ENCODE data around the gene HLA-DMA.

DNA sequence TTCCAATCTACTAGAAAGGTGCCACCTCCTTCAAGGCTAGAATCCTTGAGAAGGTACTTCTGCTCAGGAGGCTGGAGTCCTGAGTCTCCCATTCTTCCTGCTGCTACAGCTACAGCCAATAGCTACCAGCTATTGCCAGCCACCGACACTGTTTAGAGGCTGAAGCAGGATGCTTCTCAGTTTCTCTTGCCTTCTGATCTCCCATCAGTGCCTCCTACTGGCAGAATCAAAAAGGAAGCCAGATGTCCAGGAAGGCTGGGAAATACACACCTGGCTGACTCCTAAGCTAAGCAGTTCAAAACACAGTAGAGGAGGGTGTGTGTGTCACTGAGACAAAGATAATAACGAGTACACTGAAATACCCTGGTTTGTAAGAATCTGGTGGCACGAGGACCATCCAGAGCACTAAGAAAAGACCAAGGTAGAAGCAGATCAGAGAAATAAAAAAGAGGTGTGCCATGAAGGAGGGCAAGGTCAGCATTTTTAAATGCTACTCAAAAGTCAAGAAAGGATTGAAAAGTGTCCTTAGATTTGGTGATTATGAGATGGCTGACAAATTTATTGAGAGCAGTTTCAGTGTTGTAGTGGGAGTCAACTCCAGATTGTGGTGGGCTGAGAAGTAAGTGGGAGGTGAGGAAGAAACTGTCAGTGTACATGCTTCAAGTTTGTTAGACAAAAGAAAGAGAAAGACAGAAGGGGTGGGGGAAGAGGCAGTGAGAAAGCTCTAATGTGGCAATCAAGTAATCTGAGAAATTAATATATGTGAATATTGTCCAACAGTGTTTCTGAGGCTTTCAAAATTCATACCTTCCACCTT, 2.3 kb upstream of the HLA-DMA start:
- no peak for TF ChIP-seq POLR2A (IDR thresholded peaks at IDR 0.05)
- TF ChIP-seq, protein P1, sequence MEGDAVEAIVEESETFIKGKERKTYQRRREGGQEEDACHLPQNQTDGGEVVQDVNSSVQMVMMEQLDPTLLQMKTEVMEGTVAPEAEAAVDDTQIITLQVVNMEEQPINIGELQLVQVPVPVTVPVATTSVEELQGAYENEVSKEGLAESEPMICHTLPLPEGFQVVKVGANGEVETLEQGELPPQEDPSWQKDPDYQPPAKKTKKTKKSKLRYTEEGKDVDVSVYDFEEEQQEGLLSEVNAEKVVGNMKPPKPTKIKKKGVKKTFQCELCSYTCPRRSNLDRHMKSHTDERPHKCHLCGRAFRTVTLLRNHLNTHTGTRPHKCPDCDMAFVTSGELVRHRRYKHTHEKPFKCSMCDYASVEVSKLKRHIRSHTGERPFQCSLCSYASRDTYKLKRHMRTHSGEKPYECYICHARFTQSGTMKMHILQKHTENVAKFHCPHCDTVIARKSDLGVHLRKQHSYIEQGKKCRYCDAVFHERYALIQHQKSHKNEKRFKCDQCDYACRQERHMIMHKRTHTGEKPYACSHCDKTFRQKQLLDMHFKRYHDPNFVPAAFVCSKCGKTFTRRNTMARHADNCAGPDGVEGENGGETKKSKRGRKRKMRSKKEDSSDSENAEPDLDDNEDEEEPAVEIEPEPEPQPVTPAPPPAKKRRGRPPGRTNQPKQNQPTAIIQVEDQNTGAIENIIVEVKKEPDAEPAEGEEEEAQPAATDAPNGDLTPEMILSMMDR (IDR thresholded peaks at IDR 0.05): peak in 4 of 6 experiments; percentile 6 to 40 (median 20)

All from thyroid gland (tissue), 4 donors.